ENCODE measurements around the gene ATP7B. TPM values are rescaled to one million over a fixed set of nuclear protein-coding genes. Genes with fewer than 3 reads are reported as not detected.

Gene ATP7B
- polyA plus RNA-seq, 1 experiment = 1.8 TPM

- ChIA-PET POLR2A (no interaction called here), CTCF (interaction anchor here (1.7 kb wide), 1 partner anchor 11 kb away, joined by 4 read pairs; no protein-coding TSS in a partner anchor)
- DNase-seq (ENCODE audit: low read depth, low spot score) = no peak
- TF ChIP-seq CTCF (IDR thresholded peaks at IDR 0.05; ENCODE audit: low read depth, low read length) = no peak
- Histone ChIP-seq H3K4me3 (ENCODE audit: low read depth, low read length) (no peak overlapping the region), H3K9me3 (ENCODE audit: control insufficient read depth, insufficient read depth, low read length) (no peaks in the 10 kb centered on the region), H3K27ac (ENCODE audit: low read depth, low read length) (no peak overlapping the region), H3K27me3 (ENCODE audit: control insufficient read depth, insufficient read depth, low read length) (peaks cover 8% of the 10 kb centered on the region)
Observed at GRCh38 chr13:51906581-51906980, 104.7 kb downstream of the ATP7B start.

- ChIA-PET CTCF (no interaction called here), POLR2A (no interaction called here)
- no peak for TF ChIP-seq CTCF (IDR thresholded peaks at IDR 0.05; ENCODE audit: low read depth, low read length)
- H3K27ac ChIP-seq (ENCODE audit: low read depth, low read length) = no peak overlapping the region
- peaks cover 7% of the 10 kb centered on the region for H3K27me3 ChIP-seq (ENCODE audit: control insufficient read depth, insufficient read depth, low read length)
- DNase-seq (ENCODE audit: low read depth, low spot score) = no peak
- H3K9me3 ChIP-seq (ENCODE audit: control insufficient read depth, insufficient read depth, low read length) = no peaks in the 10 kb centered on the region
- H3K4me3 ChIP-seq (ENCODE audit: low read depth, low read length) = no peak overlapping the region
Observed at GRCh38 chr13:51905787-51906186, 105.5 kb downstream of the ATP7B start.

GRCh38 chr13:51902776-51903175 is 108.5 kb downstream of the ATP7B start:
- peaks cover 8% of the 10 kb centered on the region for H3K27me3 ChIP-seq (ENCODE audit: control insufficient read depth, insufficient read depth, low read length)
- DNase-seq (ENCODE audit: low read depth, low spot score) = no peak
- H3K27ac ChIP-seq (ENCODE audit: low read depth, low read length) = no peak overlapping the region
- H3K9me3 ChIP-seq (ENCODE audit: control insufficient read depth, insufficient read depth, low read length) = no peaks in the 10 kb centered on the region
- no peak for TF ChIP-seq CTCF (IDR thresholded peaks at IDR 0.05; ENCODE audit: low read depth, low read length)
- H3K4me3 ChIP-seq (ENCODE audit: low read depth, low read length) = no peak overlapping the region
- POLR2A ChIA-PET = no interaction called here
- CTCF ChIA-PET = no interaction called here

GRCh38 chr13:51900471-51900870 is 110.8 kb downstream of the ATP7B start:
- POLR2A ChIA-PET = no interaction called here
- no peaks in the 10 kb centered on the region for H3K9me3 ChIP-seq (ENCODE audit: control insufficient read depth, insufficient read depth, low read length)
- no peak overlapping the region for H3K27ac ChIP-seq (ENCODE audit: low read depth, low read length)
- no peak for DNase-seq (ENCODE audit: low read depth, low spot score)
- peaks cover 5% of the 10 kb centered on the region for H3K27me3 ChIP-seq (ENCODE audit: control insufficient read depth, insufficient read depth, low read length)
- H3K4me3 ChIP-seq (ENCODE audit: low read depth, low read length) = no peak overlapping the region
- no peak for TF ChIP-seq CTCF (IDR thresholded peaks at IDR 0.05; ENCODE audit: low read depth, low read length)
- CTCF ChIA-PET = no interaction called here

- POLR2A ChIA-PET = no interaction called here
- Histone ChIP-seq H3K27me3 (ENCODE audit: control insufficient read depth, insufficient read depth, low read length) (peaks cover 2% of the 10 kb centered on the region), H3K27ac (ENCODE audit: low read depth, low read length) (no peak overlapping the region), H3K9me3 (ENCODE audit: control insufficient read depth, insufficient read depth, low read length) (no peaks in the 10 kb centered on the region), H3K4me3 (ENCODE audit: low read depth, low read length) (no peak overlapping the region)
- DNase-seq (ENCODE audit: low read depth, low spot score) = peak; percentile 7
- TF ChIP-seq CTCF (IDR thresholded peaks at IDR 0.05; ENCODE audit: low read depth, low read length) = peak; percentile 86
- CTCF ChIA-PET = interaction anchor here (0.6 to 5.7 kb wide), 20 partner anchors 9 to 555 kb away, joined by 3 to 88 read pairs (median 4); partner anchors contain the start of gene NEK5
Observed at GRCh38 chr13:51895906-51896888, 115.1 kb downstream of the ATP7B start.

All from AG04450 (cell line).